OCI-LY3 (cell line): ENCODE measurements around the gene CADM2.

ENCODE experiments used
- CTCF ChIP-seq: fragments of 200-600, 300-600 bp; sonication (generic); IDR thresholded peaks from 2 replicates; pipeline ENCODE4 v1.5.1; 2014; ENCODE audit warnings: antibody characterized with exemption, low read length, low read depth
- EZH2phosphoT487 ChIP-seq: fragments of 200-600 bp; shearing (Covaris generic); IDR thresholded peaks from 2 replicates; pipeline ENCODE4 v1.6.1; 2018; ENCODE audit warnings: antibody characterized with exemption, mixed run types, low read depth

- no peak for TF ChIP-seq CTCF
- no peak for TF ChIP-seq EZH2phosphoT487
These were observed 24.7 kb downstream of the CADM2 start for GRCh38 chr3:84983490-84983889.
